GM12865 (cell line): ENCODE data around the gene HNRNPL.

Experiments used
- DNase-seq: peaks from one replicate; pipeline ENCODE4 v3.0.0; 2010; ENCODE audit warnings: low read depth
- H3K4me3 ChIP-seq: 2 replicates; pipeline ENCODE4 v1.5.1; 2011; ENCODE audit warnings: mild to moderate bottlenecking, low read depth, low read length, control low read depth
- CTCF ChIP-seq: IDR thresholded peaks from 2 replicates; pipeline ENCODE4 v1.5.1; 2011; ENCODE audit warnings: low read length, control low read depth, low read depth, inconsistent platforms; ENCODE audit not compliant: insufficient read depth; ENCODE audit errors: missing control alignments

HNRNPL gene

GRCh38 chr19:38837656-38838121 is 12.1 kb downstream of the HNRNPL start:
- DNase-seq, result no peak
- no peak overlapping the region for H3K4me3 ChIP-seq
- TF ChIP-seq CTCF, result no peak

- TF ChIP-seq CTCF, result no peak
- H3K4me3 ChIP-seq, result no peak overlapping the region
- DNase-seq, result no peak
These were observed 12.7 kb downstream of the HNRNPL start for GRCh38 chr19:38836983-38837626.

- TF ChIP-seq CTCF, result no peak
- no peak for DNase-seq
- no peak overlapping the region for H3K4me3 ChIP-seq
These were observed 13.4 kb downstream of the HNRNPL start for GRCh38 chr19:38836159-38836982.

- H3K4me3 ChIP-seq, result no peak overlapping the region
- DNase-seq, result no peak
- no peak for TF ChIP-seq CTCF
These were observed 15.2 kb downstream of the HNRNPL start for GRCh38 chr19:38834590-38834989.

GRCh38 chr19:38834104-38834490 is 15.7 kb downstream of the HNRNPL start:
- no peak for DNase-seq
- TF ChIP-seq CTCF, result no peak
- no peak overlapping the region for H3K4me3 ChIP-seq

GRCh38 chr19:38833092-38833425 is 16.7 kb downstream of the HNRNPL start:
- no peak overlapping the region for H3K4me3 ChIP-seq
- no peak for DNase-seq
- no peak for TF ChIP-seq CTCF
